Common myeloid progenitor, CD34-positive (primary cell): ENCODE results near the gene ABI3BP.
A peak's percentile ranks its signal among the peaks of the same experiment; 100 is the strongest.

ENCODE experiments used
- CTCF ChIA-PET: fragments of 350-600 bp; sonication (Branson Sonifier 250); formaldehyde crosslinking; loops from one replicate; lab custom pipeline; 2021; ENCODE audit warnings: antibody characterized with exemption; lab: Charles Lee
- POLR2A ChIA-PET: fragments of 350-600 bp; sonication (Branson Sonifier 250); formaldehyde crosslinking; loops from one replicate; lab custom pipeline; 2021; ENCODE audit warnings: antibody characterized with exemption; lab: Charles Lee
- DNase-seq, 3 donors: peaks; one replicate each; pipeline versions ENCODE4 v3.0.0 to v3.0.0-alpha.2; 2013
- H3K27ac ChIP-seq, 2 experiments: 1 replicate in 1 of 2; 2 replicates in 1 of 2; pipeline ENCODE4 v1.7.0; 2013; ENCODE audit warnings: inconsistent platforms in 2 of 2, low read length in 2 of 2, mild to moderate bottlenecking in 2 of 2, low read depth in 1 of 2, moderate library complexity in 1 of 2; ENCODE audit not compliant: severe bottlenecking in 2 of 2, insufficient read depth in 1 of 2, poor library complexity in 1 of 2
- H3K27me3 ChIP-seq, 5 experiments: replicated peaks in 2 of 5; 1 replicate in 3 of 5; 2 replicates in 2 of 5; pipeline versions ENCODE4 v1.6.1 to v1.7.0; 2013; ENCODE audit warnings: low read length in 4 of 5, mild to moderate bottlenecking in 2 of 5, moderate library complexity in 2 of 5, inconsistent platforms in 1 of 5; ENCODE audit not compliant: insufficient read depth in 5 of 5, control insufficient read depth in 4 of 5
- H3K36me3 ChIP-seq, 4 experiments: 1 replicate in 2 of 4; 2 replicates in 2 of 4; pipeline versions ENCODE4 v1.6.1 to v1.7.0; 2013; ENCODE audit warnings: low read length in 3 of 4, control low read depth in 1 of 4, mild to moderate bottlenecking in 1 of 4; ENCODE audit not compliant: control insufficient read depth in 4 of 4, insufficient read depth in 4 of 4
- H3K4me1 ChIP-seq, 4 experiments: 1 replicate in 3 of 4; 2 replicates in 1 of 4; pipeline versions ENCODE4 v1.6.1 to v1.7.1; 2013; ENCODE audit warnings: low read length in 3 of 4, mild to moderate bottlenecking in 3 of 4, control low read depth in 1 of 4, inconsistent platforms in 1 of 4, moderate library complexity in 1 of 4; ENCODE audit not compliant: control insufficient read depth in 4 of 4, insufficient read depth in 4 of 4; ENCODE audit errors: control extremely low read depth in 1 of 4
- H3K4me3 ChIP-seq, 7 experiments: 1 replicate in 4 of 7; 2 replicates in 3 of 7; pipeline versions ENCODE4 v1.5.1 to v1.7.0; 2013; ENCODE audit warnings: mild to moderate bottlenecking in 7 of 7, low read length in 6 of 7, moderate library complexity in 6 of 7, inconsistent platforms in 2 of 7, low read depth in 2 of 7, control low read depth in 1 of 7; ENCODE audit not compliant: insufficient read depth in 4 of 7, control insufficient read depth in 1 of 7; ENCODE audit errors: extremely low read depth in 1 of 7
- H3K9me3 ChIP-seq, 5 experiments: 1 replicate in 4 of 5; 2 replicates in 1 of 5; pipeline versions ENCODE4 v1.6.1 to v1.7.1; 2013; ENCODE audit warnings: low read length in 4 of 5, mild to moderate bottlenecking in 2 of 5, inconsistent platforms in 1 of 5, low read depth in 1 of 5, moderate library complexity in 1 of 5; ENCODE audit not compliant: control insufficient read depth in 4 of 5, insufficient read depth in 2 of 5; ENCODE audit errors: control extremely low read depth in 1 of 5
- WGBS: methylation state at CpG from one replicate; pipeline ENCODE4 v1.1.5; 2013; ENCODE audit not compliant: insufficient coverage; 5-methylcytosine and 5-hydroxymethylcytosine counted together

The ABI3BP gene

GRCh38 chr3:100789579-100789978 lies 203.6 kb downstream of the ABI3BP start:
- no CpG with 5 or more reads among the region's 2 CpGs for WGBS

GRCh38 chr3:100783619-100784018 lies 209.6 kb downstream of the ABI3BP start:
- H3K36me3 ChIP-seq = no peaks in the 10 kb centered on the region
- no peaks in the 10 kb centered on the region for H3K4me1 ChIP-seq
- H3K27me3 ChIP-seq = no peaks in the 10 kb centered on the region
- H3K27ac ChIP-seq = no peak overlapping the region
- DNase-seq = no peak
- H3K9me3 ChIP-seq = peaks cover 0 to 10% (median 3%) of the 10 kb centered on the region in 5 experiments
- WGBS = 100% methylated on average over 2 of the region's 3 CpGs
- H3K4me3 ChIP-seq = no peak overlapping the region
- POLR2A ChIA-PET = no interaction called here
- CTCF ChIA-PET = no interaction called here

More at GRCh38 chr3:100789579-100789978, 203.6 kb downstream of the ABI3BP start:
- no peaks in the 10 kb centered on the region for H3K36me3 ChIP-seq
- CTCF ChIA-PET = no interaction called here
- no peak overlapping the region for H3K27ac ChIP-seq
- peaks cover 0 to 3% (median 0%) of the 10 kb centered on the region in 4 experiments for H3K4me1 ChIP-seq
- peaks cover 0 to 10% (median 3%) of the 10 kb centered on the region in 5 experiments for H3K9me3 ChIP-seq
- POLR2A ChIA-PET = no interaction called here
- no peak for DNase-seq
- no peaks in the 10 kb centered on the region for H3K27me3 ChIP-seq
- H3K4me3 ChIP-seq = no peak overlapping the region

GRCh38 chr3:100782906-100783305 lies 210.3 kb downstream of the ABI3BP start:
- WGBS = 100% methylated on average over 2 of the region's 3 CpGs
- no peak overlapping the region for H3K27ac ChIP-seq
- peaks cover 0 to 10% (median 3%) of the 10 kb centered on the region in 5 experiments for H3K9me3 ChIP-seq
- ChIA-PET CTCF (no interaction called here), POLR2A (no interaction called here)
- no peak overlapping the region for H3K4me3 ChIP-seq
- no peaks in the 10 kb centered on the region for H3K4me1 ChIP-seq
- no peaks in the 10 kb centered on the region for H3K27me3 ChIP-seq
- no peaks in the 10 kb centered on the region for H3K36me3 ChIP-seq
- no peak for DNase-seq

GRCh38 chr3:100782348-100782747 lies 210.9 kb downstream of the ABI3BP start:
- WGBS = 89% methylated on average over 1 of the region's 2 CpGs
- Histone ChIP-seq H3K27ac (no peak overlapping the region), H3K27me3 (no peaks in the 10 kb centered on the region), H3K4me1 (no peaks in the 10 kb centered on the region), H3K4me3 (no peak overlapping the region), H3K9me3 (peaks cover 0 to 10% (median 3%) of the 10 kb centered on the region in 5 experiments), H3K36me3 (no peaks in the 10 kb centered on the region)
- ChIA-PET CTCF (interaction anchor here (0.6 kb wide), 1 partner anchor 15 kb away, joined by 3 read pairs; no protein-coding TSS in a partner anchor), POLR2A (no interaction called here)
- DNase-seq = no peak

GRCh38 chr3:100781301-100781700 lies 211.9 kb downstream of the ABI3BP start:
- Histone ChIP-seq H3K9me3 (peaks cover 0 to 10% (median 3%) of the 10 kb centered on the region in 5 experiments), H3K4me3 (no peak overlapping the region), H3K4me1 (no peaks in the 10 kb centered on the region), H3K27me3 (no peaks in the 10 kb centered on the region), H3K36me3 (no peaks in the 10 kb centered on the region), H3K27ac (no peak overlapping the region)
- CTCF ChIA-PET = no interaction called here
- DNase-seq = no peak
- WGBS = 100% methylated on average over 2 of the region's 2 CpGs
- POLR2A ChIA-PET = no interaction called here

- ChIA-PET CTCF (no interaction called here), POLR2A (no interaction called here)
- Histone ChIP-seq H3K27me3 (no peaks in the 10 kb centered on the region), H3K4me3 (no peak overlapping the region), H3K36me3 (no peaks in the 10 kb centered on the region), H3K4me1 (no peaks in the 10 kb centered on the region), H3K9me3 (peaks cover 0 to 1% (median 0%) of the 10 kb centered on the region in 5 experiments), H3K27ac (no peak overlapping the region)
- DNase-seq = no peak
- WGBS = 67% methylated on average over 1 of the region's 2 CpGs
Measured at GRCh38 chr3:100780071-100780622, 213.1 kb downstream of the ABI3BP start.

- ChIA-PET POLR2A (no interaction called here), CTCF (no interaction called here)
- peak in 1 of 3 donors; percentile 9 for DNase-seq
- no peaks in the 10 kb centered on the region for H3K4me1 ChIP-seq
- H3K27ac ChIP-seq = no peak overlapping the region
- no peaks in the 10 kb centered on the region for H3K36me3 ChIP-seq
- H3K4me3 ChIP-seq = no peak overlapping the region
- no peaks in the 10 kb centered on the region for H3K9me3 ChIP-seq
- H3K27me3 ChIP-seq = no peaks in the 10 kb centered on the region
Measured at GRCh38 chr3:100779480-100779879, 213.7 kb downstream of the ABI3BP start.
